AG09309 (cell line): Measurements from ENCODE around the gene FAM151A.

Source experiments
- DNase-seq: peaks from one replicate; pipeline ENCODE4 v3.0.0-alpha.2; 2010; ENCODE audit warnings: low read depth
- H3K4me3 ChIP-seq: 2 replicates; pipeline ENCODE4 v1.5.1; 2011; ENCODE audit warnings: mild to moderate bottlenecking, low read depth, low read length, moderate library complexity; ENCODE audit not compliant: control insufficient read depth
- TF ChIP-seq, protein P1 (sequence below): IDR thresholded peaks from 2 replicates; pipeline ENCODE4 v1.5.1; 2011; ENCODE audit warnings: mild to moderate bottlenecking, low read depth, low read length, inconsistent platforms; ENCODE audit not compliant: insufficient read depth, control insufficient read depth; ENCODE audit errors: missing control alignments

FAM151A gene

GRCh38 chr1:54650417-54650816, 27.1 kb upstream of the FAM151A start:
- TF ChIP-seq, protein P1, sequence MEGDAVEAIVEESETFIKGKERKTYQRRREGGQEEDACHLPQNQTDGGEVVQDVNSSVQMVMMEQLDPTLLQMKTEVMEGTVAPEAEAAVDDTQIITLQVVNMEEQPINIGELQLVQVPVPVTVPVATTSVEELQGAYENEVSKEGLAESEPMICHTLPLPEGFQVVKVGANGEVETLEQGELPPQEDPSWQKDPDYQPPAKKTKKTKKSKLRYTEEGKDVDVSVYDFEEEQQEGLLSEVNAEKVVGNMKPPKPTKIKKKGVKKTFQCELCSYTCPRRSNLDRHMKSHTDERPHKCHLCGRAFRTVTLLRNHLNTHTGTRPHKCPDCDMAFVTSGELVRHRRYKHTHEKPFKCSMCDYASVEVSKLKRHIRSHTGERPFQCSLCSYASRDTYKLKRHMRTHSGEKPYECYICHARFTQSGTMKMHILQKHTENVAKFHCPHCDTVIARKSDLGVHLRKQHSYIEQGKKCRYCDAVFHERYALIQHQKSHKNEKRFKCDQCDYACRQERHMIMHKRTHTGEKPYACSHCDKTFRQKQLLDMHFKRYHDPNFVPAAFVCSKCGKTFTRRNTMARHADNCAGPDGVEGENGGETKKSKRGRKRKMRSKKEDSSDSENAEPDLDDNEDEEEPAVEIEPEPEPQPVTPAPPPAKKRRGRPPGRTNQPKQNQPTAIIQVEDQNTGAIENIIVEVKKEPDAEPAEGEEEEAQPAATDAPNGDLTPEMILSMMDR = no peak
- DNase-seq = no peak
- no peak overlapping the region for H3K4me3 ChIP-seq

GRCh38 chr1:54649921-54650320, 26.6 kb upstream of the FAM151A start:
- DNase-seq = no peak
- TF ChIP-seq, protein P1 = no peak
- no peak overlapping the region for H3K4me3 ChIP-seq

GRCh38 chr1:54649130-54649898, 26.0 kb upstream of the FAM151A start:
- TF ChIP-seq, protein P1 = no peak
- DNase-seq = no peak
- H3K4me3 ChIP-seq = no peak overlapping the region

DNA sequence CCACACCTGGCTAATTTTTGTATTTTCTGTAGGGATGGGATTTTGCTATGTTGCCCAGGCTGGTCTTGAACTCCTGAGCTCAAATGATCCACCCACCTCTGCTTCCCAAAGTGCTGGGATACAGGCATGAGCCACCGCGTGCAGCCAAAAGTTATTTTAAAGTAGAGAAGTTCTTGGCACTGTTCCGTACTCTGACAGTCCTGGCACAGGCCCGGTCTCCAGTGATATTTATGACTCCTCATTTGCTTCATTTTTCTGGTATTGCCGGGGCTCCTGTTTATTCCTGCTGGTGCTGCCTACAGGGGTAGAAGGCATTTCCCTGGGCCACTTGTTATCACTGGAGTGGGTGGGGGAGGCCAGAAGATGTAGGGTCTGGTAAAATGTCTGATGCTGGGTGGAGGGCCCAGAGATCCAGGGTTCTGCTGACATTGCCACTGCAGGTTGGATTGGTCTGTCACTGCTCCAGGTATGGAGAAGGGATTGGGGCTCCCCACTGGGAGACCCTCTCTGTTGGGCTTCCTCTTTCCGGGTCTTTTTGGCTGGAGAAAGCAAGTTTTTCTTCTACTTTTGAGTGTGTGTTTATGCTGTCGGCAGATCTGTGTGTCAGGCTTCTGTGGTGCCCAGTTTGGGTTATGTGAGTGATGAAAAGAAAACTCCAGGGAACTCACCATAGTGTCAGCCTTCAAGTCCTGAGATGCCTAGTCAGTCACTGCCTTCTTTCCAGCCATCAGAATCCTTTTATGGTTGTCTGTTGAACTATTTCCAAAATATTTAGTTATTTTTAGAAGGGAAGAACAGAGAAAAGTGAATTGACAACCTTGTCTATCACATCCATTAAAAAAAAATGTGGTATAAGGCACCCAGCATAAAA, 22.7 kb upstream of the FAM151A start:
- H3K4me3 ChIP-seq = no peak overlapping the region
- TF ChIP-seq, protein P1 = no peak
- no peak for DNase-seq

- DNase-seq = no peak
- H3K4me3 ChIP-seq = no peak overlapping the region
- TF ChIP-seq, protein P1 = no peak
Measured at GRCh38 chr1:54643736-54644135, 20.4 kb upstream of the FAM151A start.

GRCh38 chr1:54640863-54641836, 17.8 kb upstream of the FAM151A start, which contains the start of gene MROH7:
TSS of gene MROH7 (plus strand) at chr1:54641786. CDS start at chr1:54652927, 11,141 bp downstream.
- H3K4me3 ChIP-seq = no peak within 1 kb of the TSS
- no peak for DNase-seq
- TF ChIP-seq, protein P1 = no peak
